ENCODE results near the gene UBE3B.
A peak's percentile ranks its signal among the peaks of the same experiment; 100 is the strongest.

The UBE3B gene

DNA sequence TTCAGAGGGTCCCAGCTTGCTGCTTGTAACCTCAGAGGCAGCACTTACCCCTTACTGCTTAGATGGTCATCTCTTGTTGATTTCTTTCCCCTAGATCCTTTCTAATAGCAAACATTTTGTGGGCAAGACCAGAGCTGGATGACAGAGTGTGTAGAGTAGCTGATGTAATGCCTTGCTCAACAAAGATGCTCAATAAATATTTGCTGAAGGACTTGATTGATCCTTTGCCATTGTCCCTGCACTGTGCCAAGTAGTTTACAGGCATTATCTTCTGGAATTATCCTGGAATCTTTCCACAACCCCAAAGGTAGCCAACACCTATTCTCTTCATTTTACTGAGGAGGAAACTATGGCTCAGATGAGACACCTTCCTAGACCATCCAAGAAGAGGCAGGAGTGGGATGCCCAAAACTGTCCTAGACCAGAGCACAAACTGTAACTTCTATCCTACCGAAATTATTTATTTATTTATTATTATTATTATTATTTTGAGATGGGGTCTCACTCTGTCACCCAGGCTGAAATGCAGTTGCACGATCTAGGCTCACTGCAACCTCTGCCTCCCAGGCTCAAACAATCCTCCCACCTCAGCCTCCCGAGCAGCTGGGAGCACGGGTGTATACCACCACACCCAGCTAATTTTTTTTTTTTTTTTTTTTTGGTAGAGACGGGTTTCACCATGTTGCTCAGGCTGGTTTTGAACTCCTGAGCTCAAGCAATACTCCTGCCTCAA lies 94.5 kb downstream of the UBE3B start:
- peaks cover 33% of the 10 kb centered on the region for H3K4me1 Mint-ChIP-seq
- H3K9me3 Mint-ChIP-seq: no peaks in the 10 kb centered on the region
- H3K36me3 Mint-ChIP-seq: peaks cover 4% of the 10 kb centered on the region
- no peaks in the 10 kb centered on the region for H3K27me3 Mint-ChIP-seq
- no peak overlapping the region for H3K27ac Mint-ChIP-seq
- H3K4me3 Mint-ChIP-seq: no peak overlapping the region

DNA sequence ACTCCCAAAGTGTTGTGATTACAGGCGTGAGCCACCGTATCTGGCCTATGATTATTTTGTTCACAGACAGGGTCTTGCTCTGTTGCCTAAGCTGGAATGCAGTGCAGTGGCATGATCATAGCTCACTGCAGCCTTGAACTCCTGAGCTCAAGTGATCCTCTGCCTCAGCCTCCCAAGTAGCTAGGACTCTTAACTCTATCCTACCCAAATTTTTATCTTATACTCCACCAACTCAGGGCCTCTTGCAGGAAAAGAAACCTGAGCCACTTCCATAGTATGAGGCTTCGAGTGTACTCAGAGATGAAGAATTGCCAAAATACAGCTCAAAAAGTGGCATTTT lies 95.0 kb downstream of the UBE3B start:
- Mint-ChIP-seq H3K4me3 (peak overlapping the region; percentile 96), H3K36me3 (peaks cover 5% of the 10 kb centered on the region), H3K9me3 (no peaks in the 10 kb centered on the region), H3K4me1 (peaks cover 33% of the 10 kb centered on the region), H3K27me3 (no peaks in the 10 kb centered on the region), H3K27ac (peak overlapping the region; percentile 94)

DNA sequence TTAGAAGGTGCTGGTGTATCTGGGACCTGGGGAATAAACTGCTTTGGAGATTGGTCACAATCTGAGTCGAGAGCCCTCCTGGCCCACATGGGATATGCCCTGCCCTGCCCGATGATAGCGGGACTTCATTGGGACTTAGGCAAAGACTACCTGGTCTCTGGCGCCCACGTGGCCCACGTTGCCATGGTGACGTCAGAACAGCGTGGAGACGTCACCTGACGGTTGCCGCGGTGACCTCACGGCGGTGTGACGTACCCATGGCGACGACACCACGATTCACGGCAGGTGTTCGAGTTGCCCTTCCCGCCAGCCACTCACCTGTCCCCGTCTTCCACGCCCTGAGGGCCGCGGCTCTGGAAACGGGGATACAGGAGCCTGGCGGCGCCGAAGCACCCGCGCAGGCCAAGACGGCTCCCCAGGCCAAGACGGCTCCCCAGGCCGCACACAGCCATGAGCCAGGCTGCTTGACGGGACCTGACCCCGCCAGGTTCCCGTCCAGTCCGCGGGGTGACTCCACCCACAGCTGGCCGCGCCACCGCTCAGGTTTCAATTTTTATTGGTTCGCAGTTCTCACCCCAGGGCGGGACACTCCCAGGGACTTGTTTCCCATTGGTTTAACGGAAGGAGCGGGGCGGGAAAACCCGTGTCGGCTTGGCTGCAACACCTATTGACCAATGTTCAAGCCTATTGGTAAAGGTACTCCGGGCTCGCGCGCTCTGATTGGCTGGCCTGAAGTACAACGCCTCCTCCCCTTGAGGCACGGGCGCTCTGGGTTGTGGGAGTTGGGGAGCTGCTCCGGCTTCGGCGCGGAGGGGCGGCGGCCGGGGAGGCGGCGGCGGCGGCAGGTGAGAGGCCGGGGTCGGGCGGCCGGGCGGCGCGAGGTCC lies 95.8 kb downstream of the UBE3B start, which contains the start of the genes MMAB and MVK:
TSS of gene MMAB (minus strand) at position 476 of the 885 bp plus-strand sequence. CDS start at position 452, 24 bp downstream.
TSS of gene MVK (plus strand) at position 766 of the 885 bp plus-strand sequence. CDS start 1,029 bp downstream, outside the sequence.
- no peaks in the 10 kb centered on the region for H3K9me3 Mint-ChIP-seq
- no peaks in the 10 kb centered on the region for H3K27me3 Mint-ChIP-seq
- H3K4me1 Mint-ChIP-seq: peaks cover 33% of the 10 kb centered on the region
- peaks cover 5% of the 10 kb centered on the region for H3K36me3 Mint-ChIP-seq
- H3K4me3 Mint-ChIP-seq: peak within 1 kb of the TSS; percentile 96
- peak within 1 kb of the TSS; percentile 94 for H3K27ac Mint-ChIP-seq

DNA sequence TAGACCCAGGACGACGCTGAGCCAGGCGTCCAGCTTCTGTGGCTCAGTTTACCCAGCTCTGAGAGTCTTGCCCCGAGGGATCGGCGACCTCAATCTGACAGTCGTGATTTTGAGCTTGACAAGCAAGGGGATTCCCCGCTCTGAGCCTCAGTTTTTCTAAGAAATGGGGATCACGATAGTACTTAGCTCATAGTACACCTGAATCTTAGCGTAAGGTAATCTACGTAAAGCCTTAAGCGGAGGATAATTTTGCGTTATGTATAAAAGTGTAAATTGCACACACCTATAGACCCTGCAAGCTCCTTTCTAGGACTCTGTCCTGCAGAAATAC lies 96.4 kb downstream of the UBE3B start:
- H3K27ac Mint-ChIP-seq: peak overlapping the region; percentile 94
- no peaks in the 10 kb centered on the region for H3K27me3 Mint-ChIP-seq
- no peaks in the 10 kb centered on the region for H3K9me3 Mint-ChIP-seq
- peaks cover 33% of the 10 kb centered on the region for H3K4me1 Mint-ChIP-seq
- peak overlapping the region; percentile 96 for H3K4me3 Mint-ChIP-seq
- peaks cover 7% of the 10 kb centered on the region for H3K36me3 Mint-ChIP-seq

DNA sequence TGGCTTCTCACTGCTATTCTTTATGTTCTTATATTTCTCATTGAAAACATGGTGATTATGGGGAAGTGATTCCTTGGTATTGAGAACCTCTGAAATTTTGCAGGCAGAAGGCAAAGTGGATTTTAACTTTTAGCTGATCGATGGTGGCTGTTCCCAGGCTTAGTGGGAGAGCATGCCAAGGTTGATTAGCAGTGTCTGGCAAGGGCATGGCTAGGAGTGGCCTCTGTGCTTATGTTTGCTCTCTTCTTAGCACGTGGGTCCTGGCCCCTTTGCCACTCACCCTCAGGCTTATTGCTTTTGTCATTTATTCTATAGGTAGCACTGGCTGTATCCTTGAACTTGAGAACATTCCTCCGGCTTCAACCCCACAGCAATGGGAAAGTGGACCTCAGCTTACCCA lies 98.2 kb downstream of the UBE3B start:
- H3K9me3 Mint-ChIP-seq: no peaks in the 10 kb centered on the region
- H3K4me3 Mint-ChIP-seq: no peak overlapping the region
- peaks cover 29% of the 10 kb centered on the region for H3K4me1 Mint-ChIP-seq
- H3K27me3 Mint-ChIP-seq: no peaks in the 10 kb centered on the region
- H3K36me3 Mint-ChIP-seq: peaks cover 7% of the 10 kb centered on the region
- no peak overlapping the region for H3K27ac Mint-ChIP-seq

DNA sequence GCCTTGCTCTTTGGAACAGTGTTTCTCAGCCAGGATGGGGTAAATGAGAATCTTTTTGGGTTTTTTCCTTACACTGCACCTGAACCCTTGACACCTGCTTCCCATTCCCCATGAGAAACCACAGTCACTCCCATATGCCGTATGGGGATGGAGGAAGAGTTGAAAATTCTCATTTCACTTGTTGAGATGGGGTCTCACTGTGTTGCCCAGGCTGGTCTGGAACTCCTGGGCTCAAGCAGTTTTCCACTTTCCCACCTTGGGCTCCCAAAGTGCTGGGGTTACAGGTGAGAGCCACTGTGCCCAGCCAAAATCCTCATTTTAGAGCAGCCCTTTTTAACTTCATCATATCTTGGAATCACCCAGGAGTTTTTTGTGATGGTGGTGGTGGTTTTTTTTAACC lies 99.9 kb downstream of the UBE3B start:
- Mint-ChIP-seq H3K4me1 (peaks cover 24% of the 10 kb centered on the region), H3K4me3 (no peak overlapping the region), H3K27ac (no peak overlapping the region), H3K27me3 (no peaks in the 10 kb centered on the region), H3K36me3 (peaks cover 9% of the 10 kb centered on the region), H3K9me3 (no peaks in the 10 kb centered on the region)

DNA sequence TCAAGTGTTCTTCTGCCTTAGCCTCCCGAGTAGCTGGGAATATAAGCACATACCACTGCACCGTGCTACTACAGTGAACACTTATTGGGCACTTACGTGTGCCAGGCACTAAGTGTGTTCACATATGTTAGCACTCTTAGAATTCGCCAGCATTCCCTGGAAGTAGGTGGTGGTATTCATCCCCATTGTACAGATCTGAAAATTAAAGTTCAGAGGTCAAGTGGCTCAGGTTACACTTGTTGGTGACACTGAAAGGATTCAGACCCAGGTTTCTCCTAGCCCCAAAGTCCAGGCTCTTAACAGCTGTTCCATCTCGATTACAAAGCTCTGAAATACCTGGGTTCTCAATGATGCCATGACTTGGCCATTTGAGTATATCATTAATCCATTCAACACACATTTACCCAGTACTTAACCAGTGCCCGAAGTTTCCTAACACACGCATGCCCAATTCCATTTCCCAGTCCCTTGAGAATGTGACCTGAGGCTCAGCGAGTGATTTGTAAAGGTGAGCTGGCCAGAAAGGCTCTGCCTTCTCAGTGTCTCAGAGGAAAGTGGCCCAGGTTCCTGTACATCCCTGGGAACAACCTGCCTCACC lies 101.0 kb downstream of the UBE3B start:
- Mint-ChIP-seq H3K9me3 (no peaks in the 10 kb centered on the region), H3K4me3 (no peak overlapping the region), H3K4me1 (peaks cover 14% of the 10 kb centered on the region), H3K27ac (no peak overlapping the region), H3K36me3 (peaks cover 7% of the 10 kb centered on the region), H3K27me3 (no peaks in the 10 kb centered on the region)

DNA sequence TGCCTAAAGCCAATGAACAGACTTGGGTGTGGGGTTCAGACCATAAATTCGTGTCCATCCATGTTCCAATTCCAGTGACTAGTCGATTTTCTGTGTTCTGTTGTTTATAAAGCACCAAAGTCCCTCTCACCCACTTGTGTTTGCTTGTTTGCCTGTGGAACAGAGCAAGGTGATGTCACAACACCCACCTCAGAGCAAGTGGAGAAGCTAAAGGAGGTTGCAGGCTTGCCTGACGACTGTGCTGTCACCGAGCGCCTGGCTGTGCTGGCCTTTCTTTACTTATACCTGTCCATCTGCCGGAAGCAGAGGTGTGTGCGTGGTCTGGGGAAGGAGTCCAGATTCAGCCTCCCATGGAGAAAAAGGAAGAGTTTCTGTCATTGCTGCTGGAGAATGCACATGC lies 102.2 kb downstream of the UBE3B start:
- no peaks in the 10 kb centered on the region for H3K27me3 Mint-ChIP-seq
- H3K27ac Mint-ChIP-seq: no peak overlapping the region
- peaks cover 5% of the 10 kb centered on the region for H3K4me1 Mint-ChIP-seq
- H3K4me3 Mint-ChIP-seq: no peak overlapping the region
- no peaks in the 10 kb centered on the region for H3K9me3 Mint-ChIP-seq
- H3K36me3 Mint-ChIP-seq: peaks cover 7% of the 10 kb centered on the region

DNA sequence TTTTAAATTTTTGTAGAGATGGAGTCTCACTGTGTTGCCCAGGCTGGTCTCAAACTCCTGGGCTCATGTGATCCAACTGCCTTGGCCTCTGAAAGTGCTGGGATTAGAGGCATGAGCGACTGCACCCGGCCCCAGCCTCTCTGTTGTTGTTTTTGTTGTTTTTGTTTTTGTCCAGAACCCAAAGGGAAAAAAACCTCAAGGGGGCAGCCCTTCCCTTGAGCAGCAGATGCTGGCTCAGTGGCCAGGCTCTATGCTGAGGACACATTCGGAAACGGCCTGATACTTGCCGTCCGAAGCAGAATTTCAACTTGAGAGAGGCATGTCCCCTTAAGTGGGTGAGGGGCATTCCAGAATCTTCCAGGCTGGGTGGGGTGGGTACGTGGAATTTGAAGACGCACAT lies 102.8 kb downstream of the UBE3B start:
- Mint-ChIP-seq H3K27me3 (no peaks in the 10 kb centered on the region), H3K4me1 (no peaks in the 10 kb centered on the region), H3K9me3 (no peaks in the 10 kb centered on the region), H3K36me3 (peaks cover 7% of the 10 kb centered on the region), H3K27ac (no peak overlapping the region), H3K4me3 (no peak overlapping the region)

DNA sequence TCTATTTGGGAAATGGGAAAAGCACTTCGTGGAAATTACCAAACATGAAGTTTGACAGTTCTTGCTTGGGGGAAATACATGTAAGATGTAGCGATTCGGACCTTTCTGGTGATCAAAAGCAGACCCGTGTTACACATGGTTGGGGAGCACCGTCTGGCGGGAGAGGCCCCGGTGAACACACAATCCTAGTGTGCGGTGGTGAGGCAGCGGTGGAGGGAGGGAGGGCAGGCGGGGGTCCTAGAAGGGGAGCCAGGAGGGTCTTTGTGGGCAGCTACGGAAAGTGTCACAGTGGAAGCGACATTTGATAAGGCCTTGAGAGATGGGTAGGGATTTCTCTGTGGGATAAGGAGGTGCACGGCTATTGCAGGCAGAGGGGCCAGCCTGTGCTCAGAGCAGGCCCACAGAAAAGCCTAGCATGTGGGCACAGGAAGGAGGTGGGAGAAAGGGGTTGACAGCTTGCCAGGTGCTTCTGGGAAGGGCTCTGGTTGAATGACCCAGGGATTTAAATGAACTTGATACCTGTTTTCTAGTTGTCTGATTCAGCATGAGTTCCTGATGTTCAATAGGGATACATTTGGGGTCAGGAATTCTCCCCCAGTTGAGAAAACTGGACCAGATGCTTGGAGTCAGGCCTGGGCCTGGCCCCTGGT lies 103.4 kb downstream of the UBE3B start:
- Mint-ChIP-seq H3K27me3 (no peaks in the 10 kb centered on the region), H3K9me3 (no peaks in the 10 kb centered on the region), H3K27ac (no peak overlapping the region), H3K36me3 (peaks cover 7% of the 10 kb centered on the region), H3K4me1 (no peaks in the 10 kb centered on the region), H3K4me3 (no peak overlapping the region)

DNA sequence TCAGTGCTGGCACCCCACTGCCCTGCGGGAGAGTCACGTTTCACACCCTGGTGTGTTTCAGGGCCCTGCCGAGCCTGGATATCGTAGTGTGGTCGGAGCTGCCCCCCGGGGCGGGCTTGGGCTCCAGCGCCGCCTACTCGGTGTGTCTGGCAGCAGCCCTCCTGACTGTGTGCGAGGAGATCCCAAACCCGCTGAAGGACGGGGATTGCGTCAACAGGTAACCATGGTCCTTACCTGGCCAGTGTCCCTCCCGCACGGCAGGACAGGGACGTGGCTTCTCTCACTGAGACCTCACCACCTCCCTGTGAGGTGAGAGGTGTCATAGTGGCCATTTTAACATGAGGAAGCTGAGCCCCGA lies 103.9 kb downstream of the UBE3B start:
- no peaks in the 10 kb centered on the region for H3K27me3 Mint-ChIP-seq
- H3K9me3 Mint-ChIP-seq: no peaks in the 10 kb centered on the region
- no peaks in the 10 kb centered on the region for H3K4me1 Mint-ChIP-seq
- H3K36me3 Mint-ChIP-seq: peaks cover 7% of the 10 kb centered on the region
- no peak overlapping the region for H3K27ac Mint-ChIP-seq
- H3K4me3 Mint-ChIP-seq: no peak overlapping the region

DNA sequence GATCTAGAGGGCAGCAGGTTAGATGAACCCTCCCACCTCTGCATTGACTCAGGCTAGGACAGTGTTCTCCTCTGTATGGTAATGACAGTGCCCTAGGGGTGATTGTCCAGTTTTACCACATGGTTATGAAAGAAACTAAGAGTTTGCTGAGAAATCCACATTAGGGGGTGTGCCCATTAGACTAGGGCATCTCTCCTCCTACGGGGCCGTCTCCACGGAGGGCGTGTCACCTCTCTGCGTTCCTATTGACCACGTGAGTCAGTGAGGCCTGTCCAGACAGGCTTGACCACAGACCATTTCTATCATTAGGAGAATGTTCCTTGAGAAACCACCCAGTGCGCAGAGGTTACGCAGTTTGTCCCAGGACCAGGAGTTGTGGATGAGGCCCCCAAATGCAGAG lies 104.4 kb downstream of the UBE3B start:
- H3K27me3 Mint-ChIP-seq: no peaks in the 10 kb centered on the region
- no peaks in the 10 kb centered on the region for H3K9me3 Mint-ChIP-seq
- peaks cover 6% of the 10 kb centered on the region for H3K36me3 Mint-ChIP-seq
- no peaks in the 10 kb centered on the region for H3K4me1 Mint-ChIP-seq
- no peak overlapping the region for H3K4me3 Mint-ChIP-seq
- H3K27ac Mint-ChIP-seq: no peak overlapping the region

DNA sequence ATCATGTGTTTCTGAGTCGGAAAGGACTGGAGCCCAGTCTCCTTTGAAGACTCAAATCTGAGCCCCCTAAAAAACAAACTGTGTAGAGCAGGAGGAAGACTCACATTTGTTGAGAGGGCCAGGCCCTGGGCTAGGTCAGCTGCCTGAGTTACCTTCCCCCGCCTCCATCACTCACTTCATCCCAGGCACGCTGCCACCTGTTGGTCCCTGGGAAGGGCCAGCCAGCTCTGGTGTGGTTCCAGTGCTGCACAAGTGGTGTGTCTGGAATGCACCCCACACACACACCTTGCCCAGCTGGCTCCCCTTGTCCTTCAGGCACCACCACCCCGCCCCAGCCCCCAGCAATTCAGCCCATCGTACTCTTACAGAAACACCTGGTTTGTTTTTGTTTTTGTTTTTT lies 105.2 kb downstream of the UBE3B start:
- peaks cover 4% of the 10 kb centered on the region for H3K36me3 Mint-ChIP-seq
- H3K4me3 Mint-ChIP-seq: no peak overlapping the region

DNA sequence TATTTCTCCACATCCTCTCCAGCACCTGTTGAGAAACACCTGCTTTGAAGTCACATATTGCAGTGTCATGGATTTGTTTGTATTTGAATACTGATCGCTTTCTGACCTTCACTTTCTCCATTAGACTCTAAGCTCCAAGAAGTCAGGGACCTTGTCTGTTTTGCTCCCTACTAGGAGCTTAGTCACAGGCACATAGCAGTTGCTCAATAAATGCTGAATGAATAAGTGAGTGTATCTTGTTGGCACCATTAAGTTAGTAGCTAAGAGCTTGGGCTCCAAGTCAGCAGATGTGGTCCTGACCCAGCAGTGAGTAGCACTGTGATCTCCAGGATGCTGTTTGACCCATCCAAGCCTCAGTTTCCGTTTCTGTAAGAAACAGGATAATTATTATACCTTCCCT lies 106.3 kb downstream of the UBE3B start:
- Mint-ChIP-seq H3K27ac (no peak overlapping the region), H3K9me3 (no peaks in the 10 kb centered on the region), H3K4me1 (no peaks in the 10 kb centered on the region), H3K4me3 (no peak overlapping the region), H3K36me3 (peaks cover 6% of the 10 kb centered on the region), H3K27me3 (no peaks in the 10 kb centered on the region)

More for the DNA sequence above, 105.2 kb downstream of the UBE3B start:
- Mint-ChIP-seq H3K9me3 (no peaks in the 10 kb centered on the region), H3K27ac (no peak overlapping the region), H3K27me3 (no peaks in the 10 kb centered on the region), H3K4me1 (no peaks in the 10 kb centered on the region)
